ENCODE measurements around the gene D2HGDH. TPM values are rescaled to one million over a fixed set of nuclear protein-coding genes. Genes with fewer than 3 reads are reported as not detected.
"Not testable (repeated sequence)": the region's sequence is repeated elsewhere in the genome, so short reads cannot be mapped to it uniquely, and the experiment has no call there.

The D2HGDH gene
- total RNA-seq, 1 donor from 2014 or later: 28.3 TPM

- intact Hi-C loops (cut with micrococcal nuclease): no loop called here
Observed at GRCh38 chr2:241804326-241805229, 70.1 kb downstream of the D2HGDH start.

- intact Hi-C loops (cut with micrococcal nuclease): not testable (repeated sequence)
Observed at GRCh38 chr2:241806217-241806616, 71.8 kb downstream of the D2HGDH start.

- intact Hi-C loops (cut with micrococcal nuclease): no loop called here
Observed at GRCh38 chr2:241808051-241808720, 73.8 kb downstream of the D2HGDH start.

GRCh38 chr2:241808721-241809382 is 74.4 kb downstream of the D2HGDH start, which contains the start of gene NEU4:
Gene NEU4 (plus strand): TSS chr2:241809193. CDS start chr2:241814485, 5,292 bp downstream.
- intact Hi-C loops (cut with micrococcal nuclease): no loop called here

GRCh38 chr2:241809383-241810306 is 75.2 kb downstream of the D2HGDH start:
- intact Hi-C loops (cut with micrococcal nuclease): no loop called here

- intact Hi-C loops (cut with micrococcal nuclease): no loop called here
Observed at GRCh38 chr2:241810307-241811200, 76.1 kb downstream of the D2HGDH start.

GRCh38 chr2:241811201-241811951 is 76.9 kb downstream of the D2HGDH start:
- intact Hi-C loops (cut with micrococcal nuclease): no loop called here

GRCh38 chr2:241811952-241812729 is 77.7 kb downstream of the D2HGDH start:
- intact Hi-C loops (cut with micrococcal nuclease): no loop called here

- intact Hi-C loops (cut with micrococcal nuclease): no loop called here
Observed at GRCh38 chr2:241812730-241813643, 78.6 kb downstream of the D2HGDH start.

- intact Hi-C loops (cut with micrococcal nuclease): no loop called here
Observed at GRCh38 chr2:241813644-241814392, 79.4 kb downstream of the D2HGDH start.

- intact Hi-C loops (cut with micrococcal nuclease): no loop called here
Observed at GRCh38 chr2:241814393-241814642, 79.9 kb downstream of the D2HGDH start.

- intact Hi-C loops (cut with micrococcal nuclease): no loop called here
Observed at GRCh38 chr2:241814643-241815476, 80.4 kb downstream of the D2HGDH start.

GRCh38 chr2:241815477-241816430 is 81.3 kb downstream of the D2HGDH start:
- intact Hi-C loops (cut with micrococcal nuclease): no loop called here

- intact Hi-C loops (cut with micrococcal nuclease): no loop called here
Observed at GRCh38 chr2:241816431-241817121, 82.1 kb downstream of the D2HGDH start.

All from T-helper 2 cell treated with Interferon-gamma antibody and Interleukin-4, amounts not matched to agents 100 ng/mL and 5 ng/mL, for 36 hours (primary cell).